Epithelial cell of proximal tubule (primary cell): Measurements from ENCODE around the gene BORCS6. TPM values are rescaled to one million over a fixed set of nuclear protein-coding genes. Genes with fewer than 3 reads are reported as not detected.

ENCODE experiments used
- DNase-seq: peaks from one replicate; pipeline ENCODE4 v3.0.0-alpha.2; 2011; ENCODE audit warnings: low read depth
- H3K4me3 ChIP-seq: 2 replicates; pipeline ENCODE4 v1.5.1; 2011; ENCODE audit warnings: low read depth, mild to moderate bottlenecking, low read length
- CTCF ChIP-seq: conservative IDR thresholded peaks from 2 replicates; pipeline ENCODE4 v1.5.1; 2012; ENCODE audit warnings: low read depth, mild to moderate bottlenecking, low read length
- total RNA-seq: library from RNA; depleted of rRNA; stranded (reverse); fragments of >200 nt; gene quantifications from 2 replicates; pipeline ENCODE4 v1.2.3, GENCODE V29; 2015

The BORCS6 gene
- total RNA-seq = 9.5 and 11.4 TPM in 2 replicates

GRCh38 chr17:8189711-8190477 lies at the start of gene BORCS6:
Gene BORCS6 (minus strand): TSS chr17:8190180. CDS start chr17:8190140, 40 bp downstream.
- H3K4me3 ChIP-seq = peak within 1 kb of the TSS; percentile 89
- DNase-seq = no peak
- TF ChIP-seq CTCF = no peak

GRCh38 chr17:8237886-8238285 lies 47.9 kb upstream of the BORCS6 start:
- H3K4me3 ChIP-seq = no peak overlapping the region
- no peak for TF ChIP-seq CTCF
- DNase-seq = no peak

GRCh38 chr17:8237175-8237574 lies 47.2 kb upstream of the BORCS6 start:
- no peak for DNase-seq
- H3K4me3 ChIP-seq = no peak overlapping the region
- no peak for TF ChIP-seq CTCF

- no peak overlapping the region for H3K4me3 ChIP-seq
- TF ChIP-seq CTCF = no peak
Observed at GRCh38 chr17:8235676-8236075, 45.7 kb upstream of the BORCS6 start.

GRCh38 chr17:8234361-8235270 lies 44.6 kb upstream of the BORCS6 start:
- DNase-seq = no peak
- no peak for TF ChIP-seq CTCF
- H3K4me3 ChIP-seq = no peak overlapping the region

More at GRCh38 chr17:8235676-8236075, 45.7 kb upstream of the BORCS6 start:
- DNase-seq = no peak

GRCh38 chr17:8231701-8232100 lies 41.7 kb upstream of the BORCS6 start:
- no peak for DNase-seq
- H3K4me3 ChIP-seq = no peak overlapping the region
- TF ChIP-seq CTCF = no peak

GRCh38 chr17:8227238-8227581 lies 37.2 kb upstream of the BORCS6 start:
- H3K4me3 ChIP-seq = peak overlapping the region; percentile 27
- DNase-seq = no peak
- no peak for TF ChIP-seq CTCF
